Keratinocyte (primary cell): ENCODE data around the gene VWA5A. TPM values are rescaled to one million over a fixed set of nuclear protein-coding genes. Genes with fewer than 3 reads are reported as not detected.

Experiments used
- DNase-seq: peaks from one replicate; pipeline ENCODE4 v3.0.0-alpha.2; 2011; ENCODE audit warnings: low read depth, missing footprints, low spot score
- FAIRE-seq: peaks from 2 replicates; lab custom pipeline; 2011; peaks lifted over from hg19 to GRCh38; lab: Jason Lieb, UNC
- H2AFZ ChIP-seq: 2 replicates; pipeline ENCODE4 v1.6.0; 2012; ENCODE audit warnings: low read length, control low read depth, inconsistent platforms; ENCODE audit not compliant: control insufficient read depth
- H3K27ac ChIP-seq: 2 replicates; pipeline ENCODE4 v1.5.1; 2011; ENCODE audit warnings: low read length; ENCODE audit not compliant: control insufficient read depth, insufficient read depth
- H3K27me3 ChIP-seq: 3 replicates; pipeline ENCODE4 v1.6.0; 2011; ENCODE audit warnings: low read length; ENCODE audit not compliant: control insufficient read depth, insufficient read depth; ENCODE audit errors: extremely low read depth
- H3K36me3 ChIP-seq, 2 experiments: 2 replicates in 1 of 2; 3 replicates in 1 of 2; pipeline ENCODE4 v1.5.1; 2011; ENCODE audit warnings: low read length in 2 of 2, mild to moderate bottlenecking in 1 of 2; ENCODE audit not compliant: control insufficient read depth in 2 of 2, insufficient read depth in 2 of 2; ENCODE audit errors: extremely low read depth in 1 of 2
- H3K4me1 ChIP-seq: 3 replicates; pipeline ENCODE4 v1.5.1; 2011; ENCODE audit warnings: low read length; ENCODE audit not compliant: control insufficient read depth, insufficient read depth; ENCODE audit errors: extremely low read depth
- H3K4me2 ChIP-seq: 3 replicates; pipeline ENCODE4 v1.6.0; 2011; ENCODE audit warnings: low read depth, low read length; ENCODE audit not compliant: control insufficient read depth, insufficient read depth; ENCODE audit errors: extremely low read depth
- H3K4me3 ChIP-seq, 3 experiments: fragments of 200-600 bp in 1 of 3; sonication (generic) in 1 of 3; 2 replicates in 2 of 3; 3 replicates in 1 of 3; pipeline ENCODE4 v1.5.1; 2011 to 2016; ENCODE audit warnings: low read length in 3 of 3, mild to moderate bottlenecking in 3 of 3, control low read depth in 2 of 3, inconsistent platforms in 1 of 3, low read depth in 1 of 3, mixed read lengths in 1 of 3, mixed run types in 1 of 3, moderate library complexity in 1 of 3; ENCODE audit not compliant: control insufficient read depth in 2 of 3, insufficient read depth in 2 of 3; ENCODE audit errors: extremely low read depth in 1 of 3
- H3K79me2 ChIP-seq: 2 replicates; pipeline ENCODE4 v1.6.0; 2012; ENCODE audit warnings: low read length; ENCODE audit not compliant: control insufficient read depth, insufficient read depth
- H3K9ac ChIP-seq: 3 replicates; pipeline ENCODE4 v1.6.0; 2011; ENCODE audit warnings: low read length; ENCODE audit not compliant: control insufficient read depth, insufficient read depth; ENCODE audit errors: extremely low read depth
- H3K9me1 ChIP-seq: 3 replicates; pipeline ENCODE4 v1.6.0; 2011; ENCODE audit warnings: low read length; ENCODE audit not compliant: control insufficient read depth, insufficient read depth; ENCODE audit errors: extremely low read depth
- H3K9me3 ChIP-seq: 2 replicates; pipeline ENCODE4 v1.5.1; 2012; ENCODE audit warnings: low read depth, low read length; ENCODE audit not compliant: control insufficient read depth
- H4K20me1 ChIP-seq: 3 replicates; pipeline ENCODE4 v1.6.0; 2011; ENCODE audit warnings: low read length; ENCODE audit not compliant: control insufficient read depth, insufficient read depth; ENCODE audit errors: extremely low read depth
- EZH2 ChIP-seq: IDR thresholded peaks from one replicate; pipeline ENCODE4 v1.6.1; 2012; ENCODE audit warnings: inconsistent platforms, mild to moderate bottlenecking, low read length, moderate library complexity
- dilution Hi-C: fragments of 300-500 bp; cut with MboI; formaldehyde crosslinking; loops from one replicate; pipeline ENCODE4 v1.7.0; 2020; ENCODE audit warnings: low sequenced_read_pairs; ENCODE audit not compliant: extremely low pct_ligation_motif_present
- polyA plus RNA-seq, 5 experiments: library from polyadenylated mRNA; depleted of rRNA in 3 of 5; stranded (reverse) in 3 of 5; stranded (forward) in 1 of 5; unstranded in 1 of 5; fragments of >200 nt; gene quantifications; 1 replicate in 1 of 5; 2 replicates in 3 of 5; 3 replicates in 1 of 5; pipeline versions ENCODE4 v1.2.1 to v1.2.3, GENCODE V29; 2011 to 2012; ENCODE audit warnings: missing spikeins in 2 of 5, low read depth in 1 of 5, low replicate concordance in 1 of 5
- TF ChIP-seq, protein P1 (sequence below), 3 experiments: IDR thresholded peaks in 1 of 3; conservative IDR thresholded peaks in 1 of 3; optimal IDR thresholded peaks in 1 of 3; 2 replicates in 2 of 3; 3 replicates in 1 of 3; pipeline versions ENCODE3 to v1.5.1; 2011; ENCODE audit warnings: low read length in 3 of 3, mild to moderate bottlenecking in 3 of 3, moderate library complexity in 2 of 3, control low read depth in 1 of 3, inconsistent platforms in 1 of 3; ENCODE audit not compliant: insufficient read depth in 2 of 3; ENCODE audit errors: extremely low read depth in 1 of 3

The VWA5A gene
- polyA plus RNA-seq, 1 donor (not counting 4 experiments of a cell fraction or from before 2014, with no cell fraction given), result 36.4 TPM

DNA sequence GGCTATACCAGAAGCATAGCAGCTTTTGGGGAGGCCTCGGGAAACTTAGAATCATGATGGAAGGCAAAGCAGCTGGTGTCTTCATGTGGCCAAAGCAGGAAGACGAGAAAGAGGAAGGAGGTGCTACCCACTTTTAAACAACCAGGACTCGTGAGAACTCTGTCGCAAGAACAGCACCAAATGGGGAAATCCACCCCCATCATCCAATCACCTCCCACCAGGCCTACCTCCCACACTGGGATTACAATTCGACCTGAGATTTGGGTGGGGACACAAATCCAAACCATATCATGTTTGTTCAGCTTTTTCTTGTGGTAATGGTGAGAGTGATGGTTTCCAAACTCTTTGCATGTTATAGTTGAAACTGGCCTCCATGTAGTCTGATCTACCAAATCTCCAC is 35.4 kb downstream of the VWA5A start:
- DNase-seq (no peak), FAIRE-seq (no peak)
- Histone ChIP-seq H3K27ac (no peak overlapping the region), H3K9me1 (no peaks in the 10 kb centered on the region), H2AFZ (no peak overlapping the region), H3K79me2 (no peaks in the 10 kb centered on the region), H3K9me3 (no peaks in the 10 kb centered on the region), H3K4me1 (no peaks in the 10 kb centered on the region), H3K9ac (no peak overlapping the region), H3K27me3 (no peaks in the 10 kb centered on the region), H4K20me1 (no peaks in the 10 kb centered on the region), H3K4me2 (no peak overlapping the region), H3K4me3 (no peak overlapping the region), H3K36me3 (peaks cover 0 to under 1% of the 10 kb centered on the region in 2 experiments)
- dilution Hi-C loops, result no loop called here
- TF ChIP-seq, protein P1, sequence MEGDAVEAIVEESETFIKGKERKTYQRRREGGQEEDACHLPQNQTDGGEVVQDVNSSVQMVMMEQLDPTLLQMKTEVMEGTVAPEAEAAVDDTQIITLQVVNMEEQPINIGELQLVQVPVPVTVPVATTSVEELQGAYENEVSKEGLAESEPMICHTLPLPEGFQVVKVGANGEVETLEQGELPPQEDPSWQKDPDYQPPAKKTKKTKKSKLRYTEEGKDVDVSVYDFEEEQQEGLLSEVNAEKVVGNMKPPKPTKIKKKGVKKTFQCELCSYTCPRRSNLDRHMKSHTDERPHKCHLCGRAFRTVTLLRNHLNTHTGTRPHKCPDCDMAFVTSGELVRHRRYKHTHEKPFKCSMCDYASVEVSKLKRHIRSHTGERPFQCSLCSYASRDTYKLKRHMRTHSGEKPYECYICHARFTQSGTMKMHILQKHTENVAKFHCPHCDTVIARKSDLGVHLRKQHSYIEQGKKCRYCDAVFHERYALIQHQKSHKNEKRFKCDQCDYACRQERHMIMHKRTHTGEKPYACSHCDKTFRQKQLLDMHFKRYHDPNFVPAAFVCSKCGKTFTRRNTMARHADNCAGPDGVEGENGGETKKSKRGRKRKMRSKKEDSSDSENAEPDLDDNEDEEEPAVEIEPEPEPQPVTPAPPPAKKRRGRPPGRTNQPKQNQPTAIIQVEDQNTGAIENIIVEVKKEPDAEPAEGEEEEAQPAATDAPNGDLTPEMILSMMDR (optimal IDR thresholded peaks at IDR 0.05 in 1 of 3, IDR thresholded peaks at IDR 0.05 in 1 of 3, conservative IDR thresholded peaks at IDR 0.05 in 1 of 3; ENCODE audit: extremely low read depth in 1 of 3, insufficient read depth in 2 of 3, low read length in 3 of 3), result no peak
- no peak for TF ChIP-seq EZH2

DNA sequence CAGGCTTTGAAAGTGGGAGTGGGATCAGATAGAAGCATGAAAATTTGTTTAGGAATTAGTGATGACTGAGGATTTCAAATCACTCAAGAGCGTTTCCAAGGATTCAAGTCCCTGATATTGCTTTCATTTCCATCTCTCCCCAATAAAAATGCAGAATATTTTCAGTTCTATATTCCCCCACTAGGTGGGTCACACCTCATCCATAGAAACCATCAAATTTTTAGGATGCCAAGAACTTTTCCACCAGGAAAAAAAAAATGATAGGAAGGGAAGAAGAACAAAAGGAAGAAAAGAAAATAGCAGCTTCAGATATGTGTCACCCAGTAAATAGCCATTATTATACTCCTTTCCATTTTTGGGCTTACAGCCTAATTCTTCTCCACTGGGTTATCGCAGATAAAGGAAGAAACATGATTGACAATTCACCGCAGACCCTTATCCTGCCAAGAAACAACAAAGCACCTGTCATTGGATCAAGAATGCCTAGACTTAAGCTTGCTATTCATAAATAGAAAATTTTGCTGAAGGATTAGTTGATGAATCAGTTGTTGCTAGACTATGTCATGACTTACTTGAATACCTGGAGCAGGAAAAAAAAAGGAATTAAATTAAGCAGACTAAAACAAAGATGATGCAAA is 37.6 kb downstream of the VWA5A start:
- no peaks in the 10 kb centered on the region for H4K20me1 ChIP-seq
- H3K9me1 ChIP-seq, result no peaks in the 10 kb centered on the region
- dilution Hi-C loops, result no loop called here
- no peaks in the 10 kb centered on the region for H3K79me2 ChIP-seq
- FAIRE-seq (no peak), DNase-seq (no peak)
- H3K27ac ChIP-seq, result no peak overlapping the region
- no peak overlapping the region for H3K9ac ChIP-seq
- H3K27me3 ChIP-seq, result no peaks in the 10 kb centered on the region
- no peaks in the 10 kb centered on the region for H3K36me3 ChIP-seq
- no peak overlapping the region for H2AFZ ChIP-seq
- H3K4me1 ChIP-seq, result no peaks in the 10 kb centered on the region
- H3K4me2 ChIP-seq, result no peak overlapping the region
- TF ChIP-seq EZH2, result no peak
- TF ChIP-seq, protein P1 (optimal IDR thresholded peaks at IDR 0.05 in 1 of 3, IDR thresholded peaks at IDR 0.05 in 1 of 3, conservative IDR thresholded peaks at IDR 0.05 in 1 of 3; ENCODE audit: extremely low read depth in 1 of 3, insufficient read depth in 2 of 3, low read length in 3 of 3), result peak in 2 of 3 experiments; percentile 2 to 9
- H3K9me3 ChIP-seq, result no peaks in the 10 kb centered on the region
- H3K4me3 ChIP-seq, result no peak overlapping the region
